Neutrophil (primary cell): ENCODE measurements around the gene CD47.

Source experiments
- H3K27ac ChIP-seq: fragments of 200-600 bp; sonication (generic); 2 replicates; pipeline ENCODE4 v1.5.1; 2016; ENCODE audit warnings: mild to moderate bottlenecking, moderate library complexity
- H3K27me3 ChIP-seq: fragments of 200-600 bp; sonication (generic); 2 replicates; pipeline ENCODE4 v1.6.0; 2016; ENCODE audit warnings: mild to moderate bottlenecking
- H3K36me3 ChIP-seq: fragments of 200-600 bp; sonication (generic); 2 replicates; pipeline ENCODE4 v1.5.1; 2017
- H3K4me1 ChIP-seq, 2 experiments: fragments of 200-600 bp in 1 of 2; sonication (generic) in 1 of 2; 1 replicate in 1 of 2; 2 replicates in 1 of 2; pipeline versions ENCODE4 v1.5.1 to v1.6.1; 2013 to 2016; ENCODE audit warnings: low read depth in 1 of 2, low read length in 1 of 2, mild to moderate bottlenecking in 1 of 2, moderate library complexity in 1 of 2; ENCODE audit not compliant: control insufficient read depth in 1 of 2, insufficient read depth in 1 of 2
- H3K4me3 ChIP-seq, 2 experiments: fragments of 200-600 bp in 1 of 2; sonication (generic) in 1 of 2; 1 replicate in 1 of 2; 2 replicates in 1 of 2; pipeline ENCODE4 v1.5.1; 2013 to 2016; ENCODE audit warnings: low read depth in 1 of 2, low read length in 1 of 2, mild to moderate bottlenecking in 1 of 2, moderate library complexity in 1 of 2
- H3K9me3 ChIP-seq: fragments of 200-600 bp; sonication (generic); 2 replicates; pipeline ENCODE4 v1.5.1; 2016
- CTCF ChIP-seq: fragments of 200-600 bp; sonication (generic); IDR thresholded peaks from 2 replicates; pipeline ENCODE4 v1.5.1; 2016; ENCODE audit warnings: antibody characterized with exemption

Gene CD47

GRCh38 chr3:108051005-108051404 is 39.8 kb downstream of the CD47 start:
- Histone ChIP-seq H3K36me3 (peaks cover 72% of the 10 kb centered on the region), H3K27me3 (no peaks in the 10 kb centered on the region), H3K27ac (no peak overlapping the region), H3K4me1 (no peaks in the 10 kb centered on the region), H3K9me3 (no peaks in the 10 kb centered on the region), H3K4me3 (no peak overlapping the region)
- TF ChIP-seq CTCF: no peak

- no peaks in the 10 kb centered on the region for H3K4me1 ChIP-seq
- H3K9me3 ChIP-seq: no peaks in the 10 kb centered on the region
- no peak overlapping the region for H3K27ac ChIP-seq
- no peaks in the 10 kb centered on the region for H3K27me3 ChIP-seq
- no peak overlapping the region for H3K4me3 ChIP-seq
- no peak for TF ChIP-seq CTCF
- peaks cover 60% of the 10 kb centered on the region for H3K36me3 ChIP-seq
Measured at GRCh38 chr3:108047987-108048386, 42.8 kb downstream of the CD47 start.

GRCh38 chr3:108046247-108046646 is 44.6 kb downstream of the CD47 start:
- H3K9me3 ChIP-seq: no peaks in the 10 kb centered on the region
- no peak for TF ChIP-seq CTCF
- H3K4me1 ChIP-seq: no peaks in the 10 kb centered on the region
- no peak overlapping the region for H3K4me3 ChIP-seq
- H3K27me3 ChIP-seq: no peaks in the 10 kb centered on the region
- no peak overlapping the region for H3K27ac ChIP-seq
- peaks cover 60% of the 10 kb centered on the region for H3K36me3 ChIP-seq

GRCh38 chr3:108044699-108045098 is 46.1 kb downstream of the CD47 start:
- no peak for TF ChIP-seq CTCF
- no peaks in the 10 kb centered on the region for H3K9me3 ChIP-seq
- no peak overlapping the region for H3K4me3 ChIP-seq
- peaks cover 54% of the 10 kb centered on the region for H3K36me3 ChIP-seq
- no peak overlapping the region for H3K27ac ChIP-seq
- H3K4me1 ChIP-seq: no peaks in the 10 kb centered on the region
- no peaks in the 10 kb centered on the region for H3K27me3 ChIP-seq

- no peaks in the 10 kb centered on the region for H3K9me3 ChIP-seq
- H3K27ac ChIP-seq: no peak overlapping the region
- peaks cover 69% of the 10 kb centered on the region for H3K36me3 ChIP-seq
- TF ChIP-seq CTCF: no peak
- H3K27me3 ChIP-seq: no peaks in the 10 kb centered on the region
- no peaks in the 10 kb centered on the region for H3K4me1 ChIP-seq
- H3K4me3 ChIP-seq: no peak overlapping the region
Measured at GRCh38 chr3:108042300-108042699, 48.5 kb downstream of the CD47 start.

GRCh38 chr3:108041253-108041652 is 49.6 kb downstream of the CD47 start:
- no peak overlapping the region for H3K4me3 ChIP-seq
- peaks cover 0 to under 1% of the 10 kb centered on the region in 2 experiments for H3K4me1 ChIP-seq
- H3K27ac ChIP-seq: no peak overlapping the region
- no peaks in the 10 kb centered on the region for H3K9me3 ChIP-seq
- TF ChIP-seq CTCF: no peak
- peaks cover 60% of the 10 kb centered on the region for H3K36me3 ChIP-seq
- H3K27me3 ChIP-seq: no peaks in the 10 kb centered on the region
